ENCODE data around the gene TTI1. TPM values are rescaled to one million over a fixed set of nuclear protein-coding genes. Genes with fewer than 3 reads are reported as not detected.
"Not testable (repeated sequence)": the region's sequence is repeated elsewhere in the genome, so short reads cannot be mapped to it uniquely, and the experiment has no call there.

The TTI1 gene
- polyA plus RNA-seq, 6 donors from 2014 or later, result 2.2 to 21.4 (median 16.9) TPM

DNA sequence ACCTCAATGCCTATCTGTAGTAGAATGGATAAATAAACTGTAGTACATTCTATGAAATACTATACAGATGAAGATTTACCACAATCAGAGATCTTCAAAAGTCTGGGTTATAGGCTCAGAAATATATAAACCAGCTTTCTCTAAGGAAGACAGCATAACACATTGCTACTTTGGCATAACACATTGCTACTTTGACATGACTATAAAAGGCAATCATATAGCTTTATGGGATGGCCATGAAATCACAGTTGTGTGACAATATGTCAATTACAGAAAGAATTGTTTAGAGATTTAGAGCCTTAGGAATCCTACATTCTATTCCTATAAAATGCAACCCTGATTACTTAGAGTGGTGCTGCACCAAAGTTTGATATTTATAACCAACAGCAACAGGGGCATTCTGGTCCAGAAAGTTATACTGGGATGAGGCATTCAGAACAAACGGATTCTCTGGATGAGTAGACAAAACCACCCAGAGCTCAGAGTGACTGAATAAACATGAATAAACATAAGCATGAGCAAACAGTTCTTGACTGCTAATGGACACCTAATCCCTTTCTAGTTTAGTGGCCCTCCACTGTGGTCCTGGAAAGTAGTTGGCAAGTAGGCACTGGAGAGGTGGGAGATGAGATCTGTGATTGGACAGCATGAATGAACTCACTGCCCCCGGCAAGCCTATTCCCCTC lies 12.0 kb downstream of the TTI1 start:
- ATAC-seq (ENCODE audit: low read depth in 2 of 2) (no peak), DNase-seq (no peak)

DNA sequence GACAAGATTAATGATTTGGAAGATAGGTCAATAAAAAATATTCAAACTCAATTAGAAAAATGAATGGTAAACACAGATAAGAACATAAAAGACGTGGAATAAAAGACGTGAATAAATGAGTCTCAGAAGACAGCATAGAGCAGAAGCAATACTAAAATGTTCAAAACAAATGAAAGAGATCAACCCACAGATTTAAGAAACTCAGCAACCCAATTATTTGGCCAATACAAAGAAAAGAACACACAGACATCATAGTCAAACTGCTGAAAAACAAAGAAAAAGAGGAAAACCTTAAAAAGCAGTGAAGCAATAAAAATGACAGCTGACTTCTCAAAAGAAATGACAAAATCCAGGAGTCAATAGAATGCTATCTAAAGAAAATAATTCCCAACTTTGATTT lies 14.9 kb downstream of the TTI1 start:
- Mint-ChIP-seq H3K36me3 (peaks cover 28 to 36% of the 10 kb centered on the region in 2 donors), H3K9me3 (peaks cover 5 to 12% (median 10%) of the 10 kb centered on the region in 7 donors), H3K27me3 (no peaks in the 10 kb centered on the region)

More for the DNA sequence above, 12.0 kb downstream of the TTI1 start:
- H3K36me3 Mint-ChIP-seq, result peaks cover 26 to 35% of the 10 kb centered on the region in 2 donors
- no peaks in the 10 kb centered on the region for H3K27me3 Mint-ChIP-seq
- peaks cover 5 to 12% (median 10%) of the 10 kb centered on the region in 7 donors for H3K9me3 Mint-ChIP-seq
- H3K27ac Mint-ChIP-seq, result no peak overlapping the region
- no peak overlapping the region for H3K4me3 Mint-ChIP-seq
- peaks cover 16 to 43% (median 26%) of the 10 kb centered on the region in 3 donors for H3K4me1 Mint-ChIP-seq

DNA sequence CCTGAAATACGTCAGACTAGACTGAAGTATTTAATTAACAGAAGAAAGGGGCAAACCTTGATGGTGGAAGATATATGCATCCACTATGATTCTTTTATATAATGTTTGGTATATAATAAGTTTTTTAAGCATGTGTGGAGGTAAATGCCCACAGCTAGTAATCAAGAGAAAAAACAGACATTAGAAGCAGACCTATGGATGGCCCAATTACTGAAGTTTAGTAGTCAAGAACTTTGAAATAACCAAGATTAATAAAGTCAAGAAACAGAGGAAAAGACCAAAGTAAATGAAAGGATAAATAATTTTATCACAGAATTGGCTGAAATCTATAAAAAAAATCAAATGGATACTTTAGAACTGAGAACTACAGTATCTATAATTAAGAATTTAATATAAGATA lies 15.3 kb downstream of the TTI1 start:
- Mint-ChIP-seq H3K27me3 (no peaks in the 10 kb centered on the region), H3K4me3 (no peak overlapping the region), H3K36me3 (peaks cover 28 to 40% of the 10 kb centered on the region in 2 donors), H3K4me1 (peaks cover 11 to 26% (median 17%) of the 10 kb centered on the region in 3 donors), H3K9me3 (peaks cover 5 to 12% (median 10%) of the 10 kb centered on the region in 7 donors), H3K27ac (peak overlapping the region in 1 of 6 donors; percentile 83)
- ATAC-seq (ENCODE audit: low read depth in 2 of 2), result no peak
- no peak for DNase-seq

More for the DNA sequence above, 14.9 kb downstream of the TTI1 start:
- peaks cover 11 to 27% (median 17%) of the 10 kb centered on the region in 3 donors for H3K4me1 Mint-ChIP-seq
- peak overlapping the region in 1 of 6 donors; percentile 83 for H3K27ac Mint-ChIP-seq
- no peak for ATAC-seq (ENCODE audit: low read depth in 2 of 2)
- no peak overlapping the region for H3K4me3 Mint-ChIP-seq
- no peak for DNase-seq

DNA sequence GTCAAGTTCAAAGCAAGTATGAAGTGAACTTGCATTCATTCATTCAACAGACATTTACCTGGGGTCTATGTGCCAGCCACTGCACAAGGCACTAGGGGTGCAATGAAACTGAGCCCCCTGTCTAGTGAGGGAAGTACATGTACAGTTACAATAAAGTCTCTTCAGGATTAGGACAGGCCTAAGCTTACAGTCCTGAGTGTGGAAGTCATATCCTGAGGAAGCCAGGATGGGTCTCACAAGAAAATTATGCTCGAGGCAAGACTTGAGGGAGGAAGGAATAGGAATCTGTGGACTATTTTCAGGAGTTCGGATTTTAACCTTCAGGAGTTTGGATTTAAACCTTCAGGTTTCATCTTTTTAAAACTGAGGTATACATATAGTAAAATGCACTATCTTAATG lies 19.4 kb downstream of the TTI1 start:
- Mint-ChIP-seq H3K9me3 (peaks cover 0 to 12% (median 10%) of the 10 kb centered on the region in 7 donors), H3K36me3 (peaks cover 31 to 46% of the 10 kb centered on the region in 2 donors), H3K27ac (no peak overlapping the region), H3K4me3 (no peak overlapping the region), H3K27me3 (no peaks in the 10 kb centered on the region), H3K4me1 (peaks cover 6 to 9% (median 7%) of the 10 kb centered on the region in 3 donors)
- ATAC-seq (ENCODE audit: low read depth in 2 of 2) (no peak), DNase-seq (no peak)

DNA sequence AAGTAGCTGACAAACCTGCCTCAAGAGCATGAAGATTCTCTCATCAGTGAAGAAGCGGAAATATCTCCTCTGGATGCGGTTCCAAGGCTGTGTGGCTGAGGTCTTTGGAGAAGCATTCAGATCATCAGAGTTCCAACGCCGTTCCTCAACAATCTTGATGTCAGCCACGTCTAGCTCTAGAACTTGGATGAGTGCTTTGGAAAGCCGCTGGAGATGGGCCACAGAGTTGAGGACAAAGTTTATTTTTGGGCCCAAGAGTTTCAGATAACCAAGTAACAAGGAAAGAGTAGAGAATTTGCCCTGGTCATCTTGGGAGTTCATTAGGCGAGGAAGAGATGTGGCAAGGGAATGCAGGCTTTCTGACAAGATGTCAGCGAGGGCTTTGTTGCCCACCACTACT lies 20.9 kb downstream of the TTI1 start:
- ATAC-seq (ENCODE audit: low read depth in 2 of 2), result no peak
- Mint-ChIP-seq H3K27ac (no peak overlapping the region), H3K9me3 (peaks cover 0 to 3% (median 2%) of the 10 kb centered on the region in 7 donors), H3K36me3 (peaks cover 18 to 31% of the 10 kb centered on the region in 2 donors), H3K27me3 (no peaks in the 10 kb centered on the region), H3K4me3 (peak overlapping the region in 1 of 8 donors; percentile 53), H3K4me1 (peaks cover 6 to 8% (median 7%) of the 10 kb centered on the region in 3 donors)
- DNase-seq, result no peak

DNA sequence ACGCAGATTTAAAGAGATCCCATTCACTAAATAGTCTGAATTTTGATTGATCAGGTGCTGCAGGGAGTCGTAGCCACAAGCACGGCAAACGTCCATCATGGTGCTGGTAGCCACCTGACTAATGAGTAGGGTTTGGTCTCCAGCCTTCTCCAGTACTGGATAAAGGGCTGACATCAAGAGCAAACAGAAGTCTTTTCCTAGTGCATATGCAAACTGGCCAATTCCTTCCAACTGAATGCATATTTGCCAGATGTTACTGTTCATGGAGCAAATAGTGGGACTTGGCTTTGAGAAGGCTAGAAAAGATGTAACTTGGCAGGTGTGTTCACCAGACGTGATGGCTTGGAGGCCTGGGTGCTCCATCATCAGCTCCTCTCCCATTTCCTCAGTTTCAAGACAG lies 21.6 kb downstream of the TTI1 start:
- DNase-seq (no peak), ATAC-seq (ENCODE audit: low read depth in 2 of 2) (no peak)
- Mint-ChIP-seq H3K36me3 (peaks cover 14 to 26% of the 10 kb centered on the region in 2 donors), H3K4me3 (no peak overlapping the region), H3K27me3 (no peaks in the 10 kb centered on the region), H3K4me1 (peaks cover 7 to 9% (median 7%) of the 10 kb centered on the region in 3 donors), H3K27ac (no peak overlapping the region), H3K9me3 (no peaks in the 10 kb centered on the region)

DNA sequence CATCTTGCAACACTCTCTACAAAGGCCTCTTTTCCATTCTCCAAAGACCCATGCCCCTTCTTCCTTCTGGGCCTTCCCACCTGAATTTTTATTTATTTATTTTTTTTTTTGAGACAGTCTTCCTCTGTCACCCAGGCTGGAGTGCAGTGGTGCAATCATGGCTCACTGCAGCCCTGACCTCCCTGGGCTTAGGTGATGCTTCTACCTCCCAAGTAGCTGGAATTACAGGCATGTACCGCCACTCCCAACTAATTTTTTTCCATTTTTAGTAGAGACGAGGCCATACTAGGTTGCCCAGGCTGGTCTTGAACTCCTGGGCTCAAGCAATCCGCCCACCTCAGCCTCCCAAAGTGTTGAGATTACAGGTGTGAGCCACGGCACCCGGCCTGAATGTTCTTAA lies 23.8 kb downstream of the TTI1 start:
- not testable (repeated sequence) for ATAC-seq (ENCODE audit: low read depth in 2 of 2); H3K27me3 Mint-ChIP-seq; H3K4me1 Mint-ChIP-seq; H3K9me3 Mint-ChIP-seq; H3K27ac Mint-ChIP-seq; DNase-seq; H3K4me3 Mint-ChIP-seq
- peaks cover 11 to 27% of the 10 kb centered on the region in 2 donors for H3K36me3 Mint-ChIP-seq

DNA sequence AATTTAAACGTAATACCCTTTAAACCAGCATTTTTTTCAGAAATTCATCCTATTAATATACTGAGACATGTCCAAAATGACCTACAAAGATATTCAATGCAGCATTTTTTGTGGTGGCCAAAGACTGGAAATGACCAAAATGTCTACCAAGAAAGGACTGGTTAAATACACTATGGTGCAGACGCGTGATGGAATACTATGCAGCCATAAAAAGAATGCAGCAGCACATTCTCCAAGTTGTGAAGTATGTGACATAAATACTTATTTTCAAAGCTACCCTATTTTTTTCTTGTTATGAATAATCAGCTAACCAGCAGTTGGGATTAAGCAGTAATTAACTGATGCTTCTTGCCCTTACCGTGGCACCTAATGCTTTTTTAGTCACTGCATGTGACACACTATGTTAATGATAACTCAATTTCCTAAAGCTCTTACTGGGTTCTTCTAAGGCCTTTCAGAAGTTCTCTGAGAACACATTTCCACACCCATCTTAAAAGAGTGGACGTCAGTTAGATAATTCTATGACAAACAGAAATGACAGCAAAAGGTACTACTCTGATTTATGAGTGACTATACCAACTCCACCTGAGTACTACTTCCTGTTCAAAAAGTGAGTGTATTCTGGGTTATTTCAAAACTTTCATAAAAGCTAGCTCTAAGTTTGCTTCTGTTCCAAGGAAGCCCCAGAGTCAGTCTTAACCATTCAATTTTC lies 24.9 kb downstream of the TTI1 start:
- peaks cover 0 to 8% (median 6%) of the 10 kb centered on the region in 3 donors for H3K4me1 Mint-ChIP-seq
- H3K9me3 Mint-ChIP-seq, result no peaks in the 10 kb centered on the region

DNA sequence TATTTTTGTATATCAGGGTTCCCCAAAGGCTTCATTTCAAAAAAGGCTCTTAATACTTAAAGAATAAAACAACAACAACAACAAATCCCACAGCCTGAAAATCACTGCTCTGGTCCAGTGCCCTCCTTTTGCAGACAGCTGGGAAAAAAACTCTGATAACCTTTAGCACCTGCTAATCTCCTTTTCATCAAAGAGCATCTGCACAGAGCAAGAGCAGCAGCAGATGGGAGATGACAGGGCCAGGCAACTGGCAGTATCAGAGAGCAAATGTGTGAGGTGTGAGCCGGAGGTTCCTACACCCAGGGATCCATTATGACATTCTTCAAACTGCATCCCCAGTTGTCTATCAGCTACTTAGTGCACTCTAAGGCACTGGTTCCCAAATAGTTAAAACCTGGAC lies 25.7 kb downstream of the TTI1 start:
- no peaks in the 10 kb centered on the region for H3K9me3 Mint-ChIP-seq
- H3K27ac Mint-ChIP-seq, result no peak overlapping the region
- peaks cover 15 to 24% of the 10 kb centered on the region in 2 donors for H3K36me3 Mint-ChIP-seq
- no peak overlapping the region for H3K4me3 Mint-ChIP-seq
- ATAC-seq (ENCODE audit: low read depth in 2 of 2) (no peak), DNase-seq (no peak)
- H3K4me1 Mint-ChIP-seq, result peaks cover 0 to 8% (median 6%) of the 10 kb centered on the region in 3 donors
- no peaks in the 10 kb centered on the region for H3K27me3 Mint-ChIP-seq

More for the DNA sequence above, 24.9 kb downstream of the TTI1 start:
- no peak overlapping the region for H3K4me3 Mint-ChIP-seq
- ATAC-seq (ENCODE audit: low read depth in 2 of 2) (no peak), DNase-seq (no peak)
- no peaks in the 10 kb centered on the region for H3K27me3 Mint-ChIP-seq
- H3K36me3 Mint-ChIP-seq, result peaks cover 16 to 32% of the 10 kb centered on the region in 2 donors
- no peak overlapping the region for H3K27ac Mint-ChIP-seq

DNA sequence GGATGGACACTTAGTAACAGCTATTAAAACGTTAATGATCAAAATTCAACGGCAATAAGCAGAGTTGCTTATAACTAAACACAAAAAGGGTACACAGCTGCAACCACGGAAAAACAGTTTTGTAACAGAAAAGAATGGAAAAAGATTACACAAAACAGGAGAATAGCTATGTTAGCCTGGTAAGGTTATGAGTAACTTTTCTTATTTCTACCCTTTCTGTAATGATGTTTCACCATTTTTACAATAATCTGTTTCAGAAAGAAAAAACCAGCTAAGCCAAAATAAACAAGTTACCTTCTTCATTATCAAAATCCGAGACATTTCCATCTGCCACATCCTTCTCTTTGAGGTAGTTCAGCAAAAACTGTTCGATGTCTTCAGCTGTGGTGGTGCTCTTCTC lies 27.4 kb downstream of the TTI1 start:
- ATAC-seq (ENCODE audit: low read depth in 2 of 2) (no peak), DNase-seq (no peak)
- Mint-ChIP-seq H3K36me3 (peaks cover 13 to 20% of the 10 kb centered on the region in 2 donors), H3K4me3 (no peak overlapping the region), H3K27me3 (no peaks in the 10 kb centered on the region), H3K27ac (no peak overlapping the region), H3K4me1 (peaks cover 0 to 8% (median 6%) of the 10 kb centered on the region in 3 donors), H3K9me3 (no peaks in the 10 kb centered on the region)

DNA sequence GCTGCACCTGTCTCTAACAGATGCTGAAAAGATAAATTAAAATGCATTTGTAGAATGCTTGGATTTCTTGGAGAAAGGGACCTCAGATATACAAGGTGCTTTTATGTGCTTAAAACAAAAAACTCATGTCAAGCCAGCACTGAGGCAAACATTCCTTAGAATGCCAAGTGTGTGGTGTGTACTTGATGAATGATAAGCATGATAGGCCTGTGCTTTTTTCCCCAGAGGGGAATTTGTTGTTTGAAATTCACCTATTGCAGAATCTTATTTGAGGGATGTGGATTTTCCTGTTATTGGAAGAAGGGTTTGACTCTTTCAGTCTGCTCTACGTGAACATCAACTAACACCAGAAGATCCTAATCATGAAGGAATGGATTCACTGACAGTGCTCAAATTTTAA lies 28.8 kb downstream of the TTI1 start:
- H3K4me1 Mint-ChIP-seq, result peaks cover 0 to 10% (median 6%) of the 10 kb centered on the region in 3 donors
- no peaks in the 10 kb centered on the region for H3K9me3 Mint-ChIP-seq
- ATAC-seq (ENCODE audit: low read depth in 2 of 2) (no peak), DNase-seq (no peak)
- H3K4me3 Mint-ChIP-seq, result no peak overlapping the region
- no peaks in the 10 kb centered on the region for H3K27me3 Mint-ChIP-seq
- peaks cover 21 to 33% of the 10 kb centered on the region in 2 donors for H3K36me3 Mint-ChIP-seq
- no peak overlapping the region for H3K27ac Mint-ChIP-seq

DNA sequence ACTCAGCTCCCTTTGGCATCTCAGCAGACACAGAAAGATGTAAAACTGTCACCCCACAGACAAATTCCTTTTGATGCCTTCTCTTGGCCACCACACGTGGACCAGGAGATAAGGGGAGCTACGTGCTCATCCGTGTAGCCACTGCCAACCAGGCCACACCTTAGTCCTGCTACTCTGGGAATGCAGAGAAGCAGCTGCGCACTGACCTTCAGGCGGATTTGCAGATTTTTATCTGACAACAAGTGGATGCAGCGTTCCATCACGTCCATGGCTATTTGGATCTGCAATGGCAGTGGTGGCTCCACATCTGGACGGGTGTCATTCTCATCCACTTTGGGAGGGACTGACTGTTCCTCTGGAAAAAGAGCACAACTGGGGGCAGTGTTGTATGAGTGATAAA lies 30.8 kb downstream of the TTI1 start:
- Mint-ChIP-seq H3K4me1 (peaks cover 0 to 8% (median 6%) of the 10 kb centered on the region in 3 donors), H3K27me3 (no peaks in the 10 kb centered on the region), H3K27ac (no peak overlapping the region), H3K9me3 (no peaks in the 10 kb centered on the region), H3K4me3 (no peak overlapping the region), H3K36me3 (peaks cover 24 to 43% of the 10 kb centered on the region in 2 donors)
- DNase-seq (no peak), ATAC-seq (ENCODE audit: low read depth in 2 of 2) (no peak)

DNA sequence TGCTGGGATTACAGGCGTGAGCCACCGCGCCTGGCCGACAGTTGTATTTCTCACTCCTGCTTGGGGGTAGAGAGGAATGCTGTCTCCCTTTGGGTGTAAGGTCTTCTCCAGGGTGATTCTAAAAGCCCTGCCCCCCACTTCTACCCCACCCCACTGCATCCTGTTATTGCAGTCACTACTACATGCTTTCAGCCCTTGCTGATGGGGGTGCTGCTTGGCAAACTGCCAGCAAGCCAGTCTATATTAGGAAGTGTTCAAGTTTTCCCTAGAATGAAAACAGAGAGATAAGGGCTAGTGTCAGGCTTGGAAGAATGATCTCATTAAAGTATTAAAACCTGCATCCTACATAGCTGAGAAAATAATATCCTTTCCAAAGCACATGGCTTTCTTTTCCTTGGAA lies 31.3 kb downstream of the TTI1 start:
- no peaks in the 10 kb centered on the region for H3K27me3 Mint-ChIP-seq
- no peak for ATAC-seq (ENCODE audit: low read depth in 2 of 2)
- H3K27ac Mint-ChIP-seq, result no peak overlapping the region
- no peak overlapping the region for H3K4me3 Mint-ChIP-seq
- no peak for DNase-seq
- H3K9me3 Mint-ChIP-seq, result no peaks in the 10 kb centered on the region
- peaks cover 24 to 43% of the 10 kb centered on the region in 2 donors for H3K36me3 Mint-ChIP-seq
- peaks cover 0 to 8% (median 6%) of the 10 kb centered on the region in 3 donors for H3K4me1 Mint-ChIP-seq
